H54 (cell line): Measurements from ENCODE around the gene CEP76.
"Not testable (repeated sequence)": the region's sequence is repeated elsewhere in the genome, so short reads cannot be mapped to it uniquely, and the experiment has no call there.

Experiments used
- DNase-seq: peaks from one replicate; pipeline ENCODE4 v3.0.0; 2011; ENCODE audit warnings: low spot score, mixed read lengths; ENCODE audit not compliant: insufficient read length
- FAIRE-seq: peaks from 3 replicates; lab custom pipeline; 2011; peaks lifted over from hg19 to GRCh38; lab: Jason Lieb, UNC
- POLR2A ChIP-seq: IDR thresholded peaks from 2 replicates; pipeline ENCODE4 v1.6.1; 2011; ENCODE audit warnings: low read depth, mild to moderate bottlenecking, low read length

Gene CEP76

GRCh38 chr18:12640881-12641200 lies 61.7 kb downstream of the CEP76 start:
- no peak for FAIRE-seq
- TF ChIP-seq POLR2A, result no peak
- DNase-seq, result no peak

- DNase-seq, result peak; percentile 17
- FAIRE-seq, result peak; percentile 99
- no peak for TF ChIP-seq POLR2A
Observed at GRCh38 chr18:12639990-12640880, 62.3 kb downstream of the CEP76 start.

- FAIRE-seq (peak; percentile 58), DNase-seq (no peak)
- no peak for TF ChIP-seq POLR2A
Observed at GRCh38 chr18:12638644-12639124, 63.8 kb downstream of the CEP76 start.

- no peak for TF ChIP-seq POLR2A
- DNase-seq (peak; percentile 9), FAIRE-seq (peak; percentile 88)
Observed at GRCh38 chr18:12637901-12638643, 64.5 kb downstream of the CEP76 start.

- no peak for DNase-seq
Observed at GRCh38 chr18:12637393-12637792, 65.1 kb downstream of the CEP76 start.

GRCh38 chr18:12631831-12632477 lies 70.6 kb downstream of the CEP76 start:
- DNase-seq (no peak), FAIRE-seq (no peak)
- TF ChIP-seq POLR2A, result no peak

More at GRCh38 chr18:12637393-12637792, 65.1 kb downstream of the CEP76 start:
- TF ChIP-seq POLR2A, result no peak
- FAIRE-seq, result no peak

- DNase-seq, result no peak
- FAIRE-seq, result peak; percentile 89
- no peak for TF ChIP-seq POLR2A
Observed at GRCh38 chr18:12630136-12630535, 72.4 kb downstream of the CEP76 start.

- TF ChIP-seq POLR2A, result no peak
- FAIRE-seq, result peak; percentile 85
- DNase-seq, result no peak
Observed at GRCh38 chr18:12628706-12629702, 73.5 kb downstream of the CEP76 start.

GRCh38 chr18:12627199-12627598 lies 75.3 kb downstream of the CEP76 start:
- FAIRE-seq, DNase-seq: not testable (repeated sequence)

- no peak for FAIRE-seq
- no peak for DNase-seq
- no peak for TF ChIP-seq POLR2A
Observed at GRCh38 chr18:12625241-12625640, 77.3 kb downstream of the CEP76 start.
